SK-N-SH (cell line): ENCODE measurements around the gene EWSR1. TPM values are rescaled to one million over a fixed set of nuclear protein-coding genes. Genes with fewer than 3 reads are reported as not detected.

Experiments used
- CTCF ChIA-PET: fragments of 300-600, 350-600 bp; formaldehyde crosslinking; extraction: SDS; loops from one replicate; lab custom pipeline; 2021; lab: Yijun Ruan, JAX
- POLR2A ChIA-PET: fragments of 350-600 bp; sonication (Branson Sonifier 250); formaldehyde crosslinking; extraction: SDS; loops from one replicate; lab custom pipeline; 2020; ENCODE audit warnings: antibody characterized with exemption, inconsistent platforms; lab: Yijun Ruan, JAX
- DNase-seq: peaks from one replicate; pipeline ENCODE4 v3.0.0; 2012
- H2AFZ ChIP-seq: fragments of 200-600 bp; sonication (generic); 2 replicates; pipeline ENCODE4 v1.8.1; 2016; ENCODE audit warnings: antibody characterized with exemption, mild to moderate bottlenecking, low read depth
- H3F3A ChIP-seq: fragments of 200-600 bp; sonication (generic); replicated peaks from 2 replicates; pipeline ENCODE3; 2016; ENCODE audit warnings: antibody characterized with exemption, mild to moderate bottlenecking; ENCODE audit not compliant: insufficient read depth
- H3K27ac ChIP-seq, 2 experiments: fragments of 200-500 bp in 1 of 2; fragments of 200-600 bp in 1 of 2; sonication (Bioruptor generic) in 1 of 2; sonication (generic), shearing (Covaris generic) in 1 of 2; 2 replicates each; pipeline versions ENCODE4 v1.5.1 to v1.6.1; 2014 to 2016; ENCODE audit warnings: low read depth in 2 of 2, inconsistent platforms in 1 of 2, low read length in 1 of 2, mild to moderate bottlenecking in 1 of 2, mixed read lengths in 1 of 2
- H3K27me3 ChIP-seq: fragments of 200-600 bp; sonication (generic), shearing (Covaris generic); 2 replicates; pipeline ENCODE4 v1.6.1; 2016; ENCODE audit warnings: mixed run types; ENCODE audit not compliant: insufficient read depth
- H3K36me3 ChIP-seq, 2 experiments: fragments of 200-500 bp in 1 of 2; fragments of 200-600 bp in 1 of 2; sonication (Bioruptor generic) in 1 of 2; sonication (generic) in 1 of 2; replicated peaks in 1 of 2; 2 replicates each; pipeline versions ENCODE3 to v1.5.1; 2014 to 2016; ENCODE audit warnings: low read length in 1 of 2, mild to moderate bottlenecking in 1 of 2; ENCODE audit not compliant: insufficient read depth in 2 of 2, control insufficient read depth in 1 of 2
- H3K4me1 ChIP-seq, 2 experiments: fragments of 200-500 bp in 1 of 2; fragments of 200-600 bp in 1 of 2; sonication (Bioruptor generic) in 1 of 2; sonication (generic), shearing (Covaris generic) in 1 of 2; 2 replicates each; pipeline versions ENCODE4 v1.5.1 to v1.6.1; 2014 to 2016; ENCODE audit warnings: low read depth in 1 of 2, low read length in 1 of 2, mixed run types in 1 of 2; ENCODE audit not compliant: insufficient read depth in 2 of 2, control insufficient read depth in 1 of 2
- H3K4me2 ChIP-seq: fragments of 200-600 bp; sonication (generic), shearing (Covaris generic); 2 replicates; pipeline ENCODE4 v1.6.1; 2017; ENCODE audit warnings: mixed run types
- H3K4me3 ChIP-seq, 2 experiments: fragments of 200-500 bp in 1 of 2; fragments of 200-600 bp in 1 of 2; sonication (Bioruptor generic) in 1 of 2; sonication (generic), shearing (Covaris generic) in 1 of 2; 2 replicates each; pipeline versions ENCODE4 v1.5.1 to v1.8.1; 2014 to 2016; ENCODE audit warnings: low read depth in 2 of 2, inconsistent platforms in 1 of 2, low read length in 1 of 2, mild to moderate bottlenecking in 1 of 2, mixed read lengths in 1 of 2, moderate library complexity in 1 of 2
- H3K79me2 ChIP-seq: fragments of 200-600 bp; sonication (generic); 2 replicates; pipeline ENCODE4 v1.8.1; 2017; ENCODE audit warnings: mild to moderate bottlenecking; ENCODE audit not compliant: insufficient read depth
- H3K9ac ChIP-seq: fragments of 200-600 bp; sonication (generic); 2 replicates; pipeline ENCODE4 v1.6.1; 2017; ENCODE audit warnings: mixed run types
- H3K9me2 ChIP-seq: fragments of 200-600 bp; sonication (generic); 2 replicates; pipeline ENCODE4 v1.6.1; 2017; ENCODE audit warnings: mixed run types
- H3K9me3 ChIP-seq: fragments of 200-600 bp; sonication (generic); 2 replicates; pipeline ENCODE4 v1.6.1; 2017; ENCODE audit warnings: mixed run types, mild to moderate bottlenecking, moderate library complexity
- H4K20me1 ChIP-seq: fragments of 200-600 bp; sonication (generic); 2 replicates; pipeline ENCODE4 v1.6.1; 2017; ENCODE audit warnings: mild to moderate bottlenecking, mixed run types; ENCODE audit not compliant: insufficient read depth
- EZH2phosphoT487 ChIP-seq: fragments of 200-600 bp; sonication (generic); IDR thresholded peaks from 2 replicates; pipeline ENCODE4 v1.6.1; 2017; ENCODE audit warnings: low read depth, mixed run types, mild to moderate bottlenecking, antibody characterized with exemption, moderate library complexity, borderline replicate concordance
- GATA2 ChIP-seq: sonication (generic); formaldehyde crosslinking; IDR thresholded peaks from 2 replicates; pipeline ENCODE4 v1.5.0; 2020; ENCODE audit warnings: mild to moderate bottlenecking, missing genetic modification reagents
- MAX ChIP-seq: IDR thresholded peaks from 2 replicates; pipeline ENCODE4 v1.4.0; 2012; ENCODE audit warnings: low read depth
- NFIC ChIP-seq: IDR thresholded peaks from 2 replicates; pipeline ENCODE4 v1.4.0; 2012; ENCODE audit warnings: borderline replicate concordance
- RXRA ChIP-seq: IDR thresholded peaks from 2 replicates; pipeline ENCODE4 v1.4.0; 2012; ENCODE audit warnings: low read depth, mild to moderate bottlenecking, borderline replicate concordance
- TCF12 ChIP-seq: IDR thresholded peaks from 2 replicates; pipeline ENCODE4 v1.4.0; 2012
- TEAD4 ChIP-seq: IDR thresholded peaks from 2 replicates; pipeline ENCODE4 v1.4.0; 2012; ENCODE audit warnings: mild to moderate bottlenecking, borderline replicate concordance; ENCODE audit not compliant: insufficient read depth
- whole genome bisulfite sequencing: methylation state at CpG from one replicate; pipeline ENCODE4 v1.1.6; 2017; ENCODE audit warnings: low lambda C conversion rate; 5-methylcytosine and 5-hydroxymethylcytosine counted together
- polyA plus RNA-seq, 3 experiments: library from polyadenylated mRNA; depleted of rRNA; stranded (reverse); fragments of >200 nt; gene quantifications; 2 replicates each; pipeline ENCODE4 v1.2.3, GENCODE V29; 2012
- TF ChIP-seq, protein P1 (sequence below): IDR thresholded peaks from 2 replicates; pipeline ENCODE4; 2012

EWSR1 gene
- polyA plus RNA-seq, 1 of the 3 experiments (the other 2 are of a cell fraction): 173 TPM

- Histone ChIP-seq H3K79me2 (no peaks in the 10 kb centered on the region), H2AFZ (no peak overlapping the region), H3K27ac (no peak overlapping the region; a peak in 1 of 4 replicates), H3K9me2 (no peaks in the 10 kb centered on the region), H3K4me3 (no peak overlapping the region), H3F3A (no peaks in the 10 kb centered on the region), H4K20me1 (no peaks in the 10 kb centered on the region), H3K9ac (no peak overlapping the region), H3K4me2 (no peak overlapping the region), H3K9me3 (no peaks in the 10 kb centered on the region), H3K27me3 (no peaks in the 10 kb centered on the region), H3K4me1 (peaks cover 0 to 18% of the 10 kb centered on the region in 2 experiments; a peak in 1 of 4 replicates), H3K36me3 (peaks cover 2 to 64% of the 10 kb centered on the region in 2 experiments)
- TF ChIP-seq TCF12: no peak
- DNase-seq: no peak
- ChIA-PET POLR2A (interaction anchor here (0.6 kb wide), 1 partner anchor 496 kb away, joined by 3 read pairs; no protein-coding TSS in a partner anchor), CTCF (interaction anchor here (1.0 to 1.9 kb wide), 2 partner anchors 8 to 20 kb away, joined by 3 to 8 read pairs; no protein-coding TSS in a partner anchor)
- no CpG with 5 or more reads among the region's 8 CpGs for WGBS
Measured at GRCh38 chr22:29332886-29333496, 64.9 kb downstream of the EWSR1 start.

- peaks cover 4 to 64% of the 10 kb centered on the region in 2 experiments for H3K36me3 ChIP-seq
- no peak overlapping the region for H3K9ac ChIP-seq
- POLR2A ChIA-PET: interaction anchor here (0.6 to 0.7 kb wide), 2 partner anchors 9 to 142 kb away, joined by 3 to 7 read pairs; no protein-coding TSS in a partner anchor
- no peaks in the 10 kb centered on the region for H3K9me2 ChIP-seq
- H3K27ac ChIP-seq: no peak overlapping the region
- no peaks in the 10 kb centered on the region for H4K20me1 ChIP-seq
- no peak for TF ChIP-seq RXRA
- no peak for TF ChIP-seq TEAD4
- no peak for TF ChIP-seq TCF12
- TF ChIP-seq, protein P1, sequence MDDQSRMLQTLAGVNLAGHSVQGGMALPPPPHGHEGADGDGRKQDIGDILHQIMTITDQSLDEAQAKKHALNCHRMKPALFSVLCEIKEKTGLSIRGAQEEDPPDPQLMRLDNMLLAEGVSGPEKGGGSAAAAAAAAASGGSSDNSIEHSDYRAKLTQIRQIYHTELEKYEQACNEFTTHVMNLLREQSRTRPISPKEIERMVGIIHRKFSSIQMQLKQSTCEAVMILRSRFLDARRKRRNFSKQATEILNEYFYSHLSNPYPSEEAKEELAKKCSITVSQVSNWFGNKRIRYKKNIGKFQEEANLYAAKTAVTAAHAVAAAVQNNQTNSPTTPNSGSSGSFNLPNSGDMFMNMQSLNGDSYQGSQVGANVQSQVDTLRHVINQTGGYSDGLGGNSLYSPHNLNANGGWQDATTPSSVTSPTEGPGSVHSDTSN: no peak
- no peak for TF ChIP-seq EZH2phosphoT487
- TF ChIP-seq GATA2: no peak
- no peak for TF ChIP-seq NFIC
- TF ChIP-seq MAX: no peak
- no peak overlapping the region for H3K4me3 ChIP-seq
- no peak for DNase-seq
- H3F3A ChIP-seq: no peaks in the 10 kb centered on the region
- H3K4me2 ChIP-seq: no peak overlapping the region
- H3K9me3 ChIP-seq: no peaks in the 10 kb centered on the region
- no peaks in the 10 kb centered on the region for H3K79me2 ChIP-seq
- H3K27me3 ChIP-seq: no peaks in the 10 kb centered on the region
- WGBS: 90% methylated on average over 2 of the region's 7 CpGs
- no peak overlapping the region for H2AFZ ChIP-seq
- CTCF ChIA-PET: interaction anchor here (2.2 kb wide), 1 partner anchor 13 kb away, joined by 5 read pairs; no protein-coding TSS in a partner anchor
- peaks cover 0 to 18% of the 10 kb centered on the region in 2 experiments; a peak in 1 of 4 replicates for H3K4me1 ChIP-seq
Measured at GRCh38 chr22:29334148-29334547, 66.1 kb downstream of the EWSR1 start.
